HepG2 (cell line): ENCODE data around the gene DOCK10. TPM values are rescaled to one million over a fixed set of nuclear protein-coding genes. Genes with fewer than 3 reads are reported as not detected.

Experiments
- ATAC-seq: fragments of 200-7000 bp; cut with Tn5 transposase; 3 replicates; pipeline ENCODE4 v1.9.1; 2020; ENCODE audit warnings: mild to moderate bottlenecking, moderate library complexity
- BruUV-seq: library from RNA; stranded (reverse); fragments of 400-500 nt; replicated peaks from 2 replicates; lab custom pipeline; 2021; lab: Mats Ljungman, UMichigan
- CTCF ChIA-PET: fragments of 300-600 bp; formaldehyde crosslinking; extraction: SDS; loops from one replicate; lab custom pipeline; 2021; ENCODE audit warnings: low total read pairs, inconsistent platforms, low intra/inter-chr PET ratio; lab: Yijun Ruan, JAX
- POLR2A ChIA-PET: fragments of 350-600 bp; sonication (Branson Sonifier 250); formaldehyde crosslinking; loops from one replicate; lab custom pipeline; 2020; ENCODE audit warnings: antibody characterized with exemption, inconsistent platforms; lab: Yijun Ruan, JAX
- DNase-seq: peaks from one replicate; pipeline ENCODE4 v3.0.0-alpha.2; 2015; ENCODE audit warnings: low spot score
- FAIRE-seq: peaks from 3 replicates; lab custom pipeline; 2011; peaks lifted over from hg19 to GRCh38; lab: Jason Lieb, UNC
- H2AFZ ChIP-seq: one replicate; pipeline ENCODE4 v1.6.1; 2011; ENCODE audit warnings: low read length, inconsistent platforms
- H3K27ac ChIP-seq: fragments of 300-600 bp; 3 replicates; pipeline ENCODE4 v1.8.0; 2011; ENCODE audit warnings: mixed run types, mild to moderate bottlenecking, mixed read lengths, low read length, inconsistent platforms; ENCODE audit not compliant: insufficient read depth; ENCODE audit errors: extremely low read length
- H3K27me3 ChIP-seq, 2 experiments: fragments of 200-600 bp in 1 of 2; 2 replicates in 1 of 2; 3 replicates in 1 of 2; pipeline versions ENCODE4 v1.6.0 to v1.8.0; 2011; ENCODE audit warnings: low read length in 2 of 2, mild to moderate bottlenecking in 2 of 2, moderate library complexity in 2 of 2, inconsistent platforms in 1 of 2; ENCODE audit not compliant: insufficient read depth in 2 of 2, control insufficient read depth in 1 of 2
- H3K36me3 ChIP-seq, 2 experiments: fragments of 200-600 bp in 1 of 2; replicated peaks in 1 of 2; 2 replicates in 1 of 2; 3 replicates in 1 of 2; pipeline versions ENCODE4 v1.5.1 to v1.8.0; 2011; ENCODE audit warnings: low read length in 2 of 2, inconsistent platforms in 1 of 2; ENCODE audit not compliant: insufficient read depth in 2 of 2, control insufficient read depth in 1 of 2
- H3K4me1 ChIP-seq: 2 replicates; pipeline ENCODE4 v1.5.1; 2012; ENCODE audit warnings: low read length, inconsistent platforms; ENCODE audit not compliant: insufficient read depth
- H3K4me2 ChIP-seq: 2 replicates; pipeline ENCODE4 v1.6.0; 2011; ENCODE audit warnings: low read depth, low read length, inconsistent platforms
- H3K4me3 ChIP-seq, 3 experiments: fragments of 200-600 bp in 1 of 3; sonication (generic), shearing (Covaris generic) in 1 of 3; replicated peaks in 1 of 3; 2 replicates each; pipeline ENCODE4 v1.5.1; 2011 to 2016; ENCODE audit warnings: low read length in 3 of 3, inconsistent platforms in 2 of 3, low read depth in 2 of 3, mild to moderate bottlenecking in 2 of 3, control low read depth in 1 of 3, mixed read lengths in 1 of 3; ENCODE audit not compliant: insufficient read depth in 1 of 3
- H3K79me2 ChIP-seq: one replicate; pipeline ENCODE4 v1.6.1; 2011; ENCODE audit warnings: low read length, inconsistent platforms; ENCODE audit not compliant: insufficient read depth
- H3K9ac ChIP-seq: 2 replicates; pipeline ENCODE4 v1.6.0; 2011; ENCODE audit warnings: mild to moderate bottlenecking, low read depth, low read length, inconsistent platforms; ENCODE audit not compliant: insufficient read depth
- H3K9me3 ChIP-seq: 2 replicates; pipeline ENCODE4 v1.5.1; 2012; ENCODE audit warnings: mild to moderate bottlenecking, low read length
- H4K20me1 ChIP-seq: 2 replicates; pipeline ENCODE4 v1.6.0; 2011; ENCODE audit warnings: inconsistent platforms, mild to moderate bottlenecking, low read length, moderate library complexity; ENCODE audit not compliant: insufficient read depth
- DNMT3B ChIP-seq: conservative IDR thresholded peaks from 2 replicates; pipeline ENCODE4 v1.6.1; 2016; ENCODE audit warnings: missing biosample characterization, control low read depth
- ESRRA ChIP-seq: sonication (generic); formaldehyde crosslinking; IDR thresholded peaks from 2 replicates; pipeline ENCODE4 v1.5.1; 2020; ENCODE audit warnings: mild to moderate bottlenecking, low read depth, missing genetic modification reagents
- HCFC1 ChIP-seq: fragments of 150-350 bp; IDR thresholded peaks from 2 replicates; pipeline ENCODE4 v1.6.1; 2014; ENCODE audit warnings: low read depth, low read length
- NFKBIZ ChIP-seq: IDR thresholded peaks from 2 replicates; pipeline ENCODE4 v1.6.1; 2018; ENCODE audit warnings: missing genetic modification reagents, missing compliant biosample characterization
- RARA ChIP-seq: IDR thresholded peaks from 2 replicates; pipeline ENCODE4 v1.6.1; 2016; ENCODE audit warnings: missing genetic modification reagents, missing compliant biosample characterization
- RFXAP ChIP-seq: sonication (generic); formaldehyde crosslinking; IDR thresholded peaks from 2 replicates; pipeline ENCODE4 v1.4.0; 2020; ENCODE audit warnings: missing genetic modification reagents, borderline replicate concordance
- SALL2 ChIP-seq: sonication (generic); formaldehyde crosslinking; IDR thresholded peaks from 2 replicates; pipeline ENCODE4 v1.8.1; 2023; ENCODE audit warnings: mild to moderate bottlenecking, missing genetic modification reagents, inconsistent platforms
- SATB2 ChIP-seq: sonication (generic); formaldehyde crosslinking; IDR thresholded peaks from 2 replicates; pipeline ENCODE4 v1.5.0; 2020; ENCODE audit warnings: missing genetic modification reagents
- THAP11 ChIP-seq: IDR thresholded peaks from 2 replicates; pipeline ENCODE4 v1.6.1; 2016; ENCODE audit warnings: missing biosample characterization, missing genetic modification reagents
- U2AF2 ChIP-seq: fragments of 200-400 bp; formaldehyde crosslinking; IDR thresholded peaks from 2 replicates; pipeline ENCODE4 v1.6.1; 2017; ENCODE audit warnings: low read depth, mild to moderate bottlenecking, low read length
- ZBTB2 ChIP-seq: sonication (generic); formaldehyde crosslinking; IDR thresholded peaks from 2 replicates; pipeline ENCODE4 v1.8.0; 2022; ENCODE audit warnings: low read depth, missing genetic modification reagents
- ZBTB7A ChIP-seq: sonication (generic); formaldehyde crosslinking; IDR thresholded peaks from 2 replicates; pipeline ENCODE4 v1.8.0; 2022; ENCODE audit warnings: mild to moderate bottlenecking, missing genetic modification reagents
- ZFP90 ChIP-seq: sonication (generic); formaldehyde crosslinking; IDR thresholded peaks from 2 replicates; pipeline ENCODE4 v1.8.0; 2022; ENCODE audit warnings: missing genetic modification reagents, mild to moderate bottlenecking, inconsistent platforms, borderline replicate concordance
- ZNF292 ChIP-seq: sonication (generic); formaldehyde crosslinking; IDR thresholded peaks from 2 replicates; pipeline ENCODE4 v1.8.1; 2022; ENCODE audit warnings: mild to moderate bottlenecking, low read depth, missing genetic modification reagents, borderline replicate concordance
- ZNF598 ChIP-seq: sonication (generic); formaldehyde crosslinking; IDR thresholded peaks from 2 replicates; pipeline ENCODE4 v1.5.1; 2020; ENCODE audit warnings: mild to moderate bottlenecking, missing genetic modification reagents, borderline replicate concordance
- ZNF800 ChIP-seq: sonication (generic); formaldehyde crosslinking; IDR thresholded peaks from 2 replicates; pipeline ENCODE4 v1.4.0; 2020; ENCODE audit warnings: missing genetic modification reagents
- WGBS: methylation state at CpG from one replicate; pipeline ENCODE4 v1.1.6; 2017; ENCODE audit warnings: low lambda C conversion rate; 5-methylcytosine and 5-hydroxymethylcytosine counted together
- in situ Hi-C: cut with HindIII; loops from 2 replicates; pipeline ENCODE4 v1.10.0; 2017; ENCODE audit warnings: low pct_unique_long_range_greater_than_20kb; ENCODE audit not compliant: extremely low pct_ligation_motif_present
- intact Hi-C: fragments of 100-400 bp; cut with micrococcal nuclease; formaldehyde crosslinking; loops from one replicate; pipeline ENCODE4 v1.10.0; 2022; ENCODE audit not compliant: unreplicated experiment
- polyA plus RNA-seq, 8 experiments: library from polyadenylated mRNA; depleted of rRNA in 3 of 8; stranded (reverse) in 7 of 8; unstranded in 1 of 8; fragments of >200 nt; fragmentation: Illumina TruSeq in 4 of 8; extraction: Trizol in 4 of 8; gene quantifications; 2 replicates each; pipeline versions ENCODE4 v1.2.1 to v1.2.3, GENCODE V29; 2011 to 2016; ENCODE audit warnings: low read depth in 4 of 8, missing spikeins in 1 of 8, mixed read lengths in 1 of 8; ENCODE audit not compliant: insufficient read depth in 1 of 8
- total RNA-seq, 5 experiments: library from RNA; depleted of rRNA; stranded (reverse); fragments of >200 nt; fragmentation: Illumina TruSeq; extraction: Trizol; gene quantifications; 2 replicates each; pipeline ENCODE4 v1.2.3, GENCODE V29; 2016; ENCODE audit warnings: low read depth in 1 of 5
- TF ChIP-seq, protein P1 (sequence below), 2 experiments: sonication (generic) in 1 of 2; formaldehyde crosslinking in 1 of 2; IDR thresholded peaks; 2 replicates each; pipeline versions ENCODE4 v1.4.0 to v1.6.1; 2016 to 2020; ENCODE audit warnings: borderline replicate concordance in 1 of 2, low read depth in 1 of 2, mild to moderate bottlenecking in 1 of 2, missing genetic modification reagents in 1 of 2

Gene DOCK10
- total and polyA plus RNA-seq, 2 of the 13 experiments (the other 11 are each of a cell fraction or from before 2014, with no cell fraction given) = not detected

DNA sequence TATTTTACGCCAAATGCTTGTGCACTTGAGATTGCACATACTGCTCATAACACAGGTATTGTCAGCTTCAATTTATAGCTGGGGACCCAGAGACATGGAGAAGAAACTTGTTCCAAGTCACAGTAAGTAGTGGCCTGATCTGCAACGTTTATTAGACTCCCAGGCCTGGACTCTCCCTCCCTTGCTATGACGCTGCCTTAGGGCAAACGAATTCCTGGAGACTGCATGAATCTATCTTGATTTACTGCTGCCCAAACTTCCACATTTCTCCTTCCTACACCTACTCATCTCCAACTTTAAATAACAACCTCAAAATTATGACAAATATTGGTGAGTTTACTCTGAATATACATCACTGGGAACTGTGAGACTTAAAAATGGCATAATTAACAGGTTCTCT, 181.0 kb downstream of the DOCK10 start:
- no peak for ATAC-seq

More for the DNA sequence above, 181.0 kb downstream of the DOCK10 start:
- TF ChIP-seq U2AF2 (no peak), RFXAP (CRISPR knock-in tag) (no peak), ESRRA (CRISPR knock-in tag) (no peak), NFKBIZ (CRISPR knock-in tag) (no peak), SALL2 (CRISPR knock-in tag) (no peak), ZNF598 (CRISPR knock-in tag) (no peak), THAP11 (no peak), DNMT3B (CRISPR knock-in tag) (no peak), ZFP90 (CRISPR knock-in tag) (no peak), ZNF292 (CRISPR knock-in tag) (no peak), ZBTB2 (CRISPR knock-in tag) (no peak), ZNF800 (no peak), ZBTB7A (CRISPR knock-in tag) (no peak), RARA (no peak), HCFC1 (no peak), SATB2 (no peak)
- TF ChIP-seq, protein P1, sequence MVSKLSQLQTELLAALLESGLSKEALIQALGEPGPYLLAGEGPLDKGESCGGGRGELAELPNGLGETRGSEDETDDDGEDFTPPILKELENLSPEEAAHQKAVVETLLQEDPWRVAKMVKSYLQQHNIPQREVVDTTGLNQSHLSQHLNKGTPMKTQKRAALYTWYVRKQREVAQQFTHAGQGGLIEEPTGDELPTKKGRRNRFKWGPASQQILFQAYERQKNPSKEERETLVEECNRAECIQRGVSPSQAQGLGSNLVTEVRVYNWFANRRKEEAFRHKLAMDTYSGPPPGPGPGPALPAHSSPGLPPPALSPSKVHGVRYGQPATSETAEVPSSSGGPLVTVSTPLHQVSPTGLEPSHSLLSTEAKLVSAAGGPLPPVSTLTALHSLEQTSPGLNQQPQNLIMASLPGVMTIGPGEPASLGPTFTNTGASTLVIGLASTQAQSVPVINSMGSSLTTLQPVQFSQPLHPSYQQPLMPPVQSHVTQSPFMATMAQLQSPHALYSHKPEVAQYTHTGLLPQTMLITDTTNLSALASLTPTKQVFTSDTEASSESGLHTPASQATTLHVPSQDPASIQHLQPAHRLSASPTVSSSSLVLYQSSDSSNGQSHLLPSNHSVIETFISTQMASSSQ (IDR thresholded peaks at IDR 0.05; ENCODE audit: low read depth) = no peak
- TF ChIP-seq, protein P1 (CRISPR knock-in tag; IDR thresholded peaks at IDR 0.05; ENCODE audit: borderline replicate concordance) = no peak
- FAIRE-seq (no peak), DNase-seq (no peak)
- H3K79me2 ChIP-seq = no peaks in the 10 kb centered on the region
- POLR2A ChIA-PET = no interaction called here
- H3K4me2 ChIP-seq = no peak overlapping the region
- H3K9me3 ChIP-seq = no peaks in the 10 kb centered on the region
- no TSS peak for BruUV-seq
- WGBS = 6% methylated on average over 4 of the region's 4 CpGs
- in situ Hi-C loops = no loop called here
- CTCF ChIA-PET = no interaction called here
- H3K4me3 ChIP-seq = no peak overlapping the region
- H3K27me3 ChIP-seq = no peaks in the 10 kb centered on the region
- no peaks in the 10 kb centered on the region for H3K36me3 ChIP-seq
- no peak overlapping the region for H3K9ac ChIP-seq
- H4K20me1 ChIP-seq = no peaks in the 10 kb centered on the region
- no peak overlapping the region for H2AFZ ChIP-seq
- intact Hi-C loops = no loop called here
- H3K27ac ChIP-seq = no peak overlapping the region
- no peaks in the 10 kb centered on the region for H3K4me1 ChIP-seq
